ENCODE data around the gene OPRM1.

The OPRM1 gene

GRCh38 chr6:154202958-154203357 is 163.9 kb downstream of the OPRM1 start:
- POLR2A ChIA-PET (ENCODE audit: low non-redundant PET): no interaction called here
- TF ChIP-seq CTCF (conservative IDR thresholded peaks at IDR 0.05; ENCODE audit: low read depth): no peak
- CTCF ChIA-PET: no interaction called here
- H3K27ac ChIP-seq: no peak overlapping the region
- no peak for DNase-seq (ENCODE audit: low spot score)

- CTCF ChIA-PET: interaction anchor here (1.0 kb wide), 1 partner anchor 826 kb away, joined by 3 read pairs; no protein-coding TSS in a partner anchor
- no peak overlapping the region for H3K27ac ChIP-seq
- DNase-seq (ENCODE audit: low spot score): no peak
- POLR2A ChIA-PET (ENCODE audit: low non-redundant PET): no interaction called here
- no peak for TF ChIP-seq CTCF (conservative IDR thresholded peaks at IDR 0.05; ENCODE audit: low read depth)
Measured at GRCh38 chr6:154206141-154206540, 167.1 kb downstream of the OPRM1 start.

GRCh38 chr6:154206996-154207395 is 168.0 kb downstream of the OPRM1 start:
- TF ChIP-seq CTCF (conservative IDR thresholded peaks at IDR 0.05; ENCODE audit: low read depth): no peak
- POLR2A ChIA-PET (ENCODE audit: low non-redundant PET): no interaction called here
- DNase-seq (ENCODE audit: low spot score): no peak
- H3K27ac ChIP-seq: no peak overlapping the region
- CTCF ChIA-PET: no interaction called here

- DNase-seq (ENCODE audit: low spot score): no peak
- H3K27ac ChIP-seq: no peak overlapping the region
- ChIA-PET CTCF (no interaction called here), POLR2A (ENCODE audit: low non-redundant PET) (no interaction called here)
- TF ChIP-seq CTCF (conservative IDR thresholded peaks at IDR 0.05; ENCODE audit: low read depth): no peak
Measured at GRCh38 chr6:154209555-154209954, 170.5 kb downstream of the OPRM1 start.

DNA sequence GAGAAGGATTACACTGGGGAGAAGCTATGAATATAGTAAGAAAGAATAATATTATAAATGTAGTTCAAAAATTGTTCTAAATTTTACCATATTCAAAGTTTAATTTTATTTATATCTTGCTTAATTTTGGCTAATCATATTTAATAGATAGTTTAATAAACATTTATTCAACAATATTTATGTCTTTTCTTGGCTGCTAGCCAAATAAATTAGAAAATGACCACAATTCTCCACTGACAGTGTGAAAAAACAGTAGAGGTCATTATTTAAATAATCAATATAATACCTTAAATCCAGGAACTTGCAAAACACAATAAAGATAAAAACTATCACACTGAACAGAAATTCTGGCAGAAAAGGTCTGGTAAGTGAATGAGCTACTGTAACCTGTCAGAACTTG is 171.6 kb downstream of the OPRM1 start:
- CTCF ChIA-PET: interaction anchor here (0.6 to 1.4 kb wide), 2 partner anchors 22 to 41 kb away, joined by 3 to 4 read pairs; no protein-coding TSS in a partner anchor
- TF ChIP-seq CTCF (conservative IDR thresholded peaks at IDR 0.05; ENCODE audit: low read depth): no peak

DNA sequence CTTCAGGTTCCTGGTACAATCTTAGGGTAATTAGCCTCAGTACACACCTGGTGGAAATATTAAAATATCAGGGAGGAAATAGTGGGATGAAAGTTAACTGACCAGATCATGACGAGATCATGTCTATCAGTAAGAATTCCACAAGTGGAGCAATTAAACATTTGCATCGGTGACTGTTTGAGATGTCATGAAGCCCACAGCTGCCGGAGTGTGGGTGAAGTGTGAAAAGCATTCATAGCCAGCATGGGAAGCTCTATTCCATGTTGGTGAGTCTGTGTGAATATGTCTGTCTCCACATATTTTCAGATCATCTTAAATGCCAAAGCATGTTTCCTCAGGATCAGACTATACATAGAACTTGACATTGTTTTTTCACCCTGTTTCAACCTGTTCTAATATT is 174.7 kb downstream of the OPRM1 start:
- no peak for DNase-seq (ENCODE audit: low spot score)
- no peak overlapping the region for H3K27ac ChIP-seq
- ChIA-PET POLR2A (ENCODE audit: low non-redundant PET) (no interaction called here), CTCF (no interaction called here)
- no peak for TF ChIP-seq CTCF (conservative IDR thresholded peaks at IDR 0.05; ENCODE audit: low read depth)

More for the DNA sequence above, 171.6 kb downstream of the OPRM1 start:
- no peak overlapping the region for H3K27ac ChIP-seq
- DNase-seq (ENCODE audit: low spot score): no peak
- POLR2A ChIA-PET (ENCODE audit: low non-redundant PET): no interaction called here

DNA sequence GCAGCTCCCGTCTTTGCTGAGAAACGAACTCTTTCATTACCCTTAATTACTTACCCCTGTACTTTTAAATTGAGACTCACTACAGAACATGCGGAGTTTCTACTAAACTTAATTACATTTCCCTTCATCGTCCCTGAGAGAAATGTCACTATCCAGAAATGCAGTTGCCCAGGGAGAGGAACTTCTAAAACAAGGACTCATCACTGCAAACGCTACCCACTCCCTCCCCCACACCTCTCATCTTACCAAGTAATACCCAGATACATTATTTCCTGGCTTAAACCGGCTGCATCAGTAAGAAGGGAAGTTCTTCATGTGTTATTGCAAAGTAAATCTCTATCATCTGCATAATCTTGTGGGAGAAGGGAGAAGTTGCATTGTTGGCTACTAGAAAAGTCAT is 179.3 kb downstream of the OPRM1 start:
- no peak for DNase-seq (ENCODE audit: low spot score)
- no peak for TF ChIP-seq CTCF (conservative IDR thresholded peaks at IDR 0.05; ENCODE audit: low read depth)
- ChIA-PET CTCF (no interaction called here), POLR2A (ENCODE audit: low non-redundant PET) (no interaction called here)
- no peak overlapping the region for H3K27ac ChIP-seq
